Heart left ventricle (tissue), 16 donors: ENCODE results near the gene RALB. TPM values are rescaled to one million over a fixed set of nuclear protein-coding genes. Genes with fewer than 3 reads are reported as not detected.
A peak's percentile ranks its signal among the peaks of the same experiment; 100 is the strongest.

ENCODE experiments used
- ATAC-seq, 4 donors: fragments of 200-7000 bp; cut with Tn5 transposase; one replicate each; pipeline ENCODE4 v1.9.1; 2020 to 2022; ENCODE audit warnings: moderate library complexity in 4 of 4, mild to moderate bottlenecking in 3 of 4, moderate number of reproducible peaks in 1 of 4
- DNase-seq, 5 donors: peaks; one replicate each; pipeline ENCODE4 v3.0.0-alpha.2; 2020
- H3K27ac ChIP-seq, 12 donors: fragments of 200-600 bp; sonication (generic) in 4 of 12; one replicate each; pipeline versions ENCODE4 v1.5.0 to v1.8.0; 2016 to 2022; ENCODE audit warnings: mild to moderate bottlenecking in 2 of 12
- H3K27me3 ChIP-seq, 9 donors: fragments of 200-600 bp; sonication (generic) in 2 of 9; one replicate each; pipeline versions ENCODE4 v1.5.1 to v1.8.0; 2016 to 2022; ENCODE audit warnings: mild to moderate bottlenecking in 3 of 9
- H3K36me3 ChIP-seq, 9 donors: fragments of 200-600 bp; sonication (generic) in 2 of 9; one replicate each; pipeline versions ENCODE4 v1.5.0 to v1.8.0; 2018 to 2022; ENCODE audit warnings: mild to moderate bottlenecking in 2 of 9
- H3K4me1 ChIP-seq, 12 donors: fragments of 200-600 bp; sonication (generic) in 4 of 12; one replicate each; pipeline versions ENCODE4 v1.5.0 to v1.8.0; 2016 to 2022; ENCODE audit warnings: mild to moderate bottlenecking in 3 of 12
- H3K4me3 ChIP-seq, 12 donors: fragments of 200-600 bp; sonication (generic) in 4 of 12; one replicate each; pipeline versions ENCODE4 v1.5.0 to v1.8.0; 2017 to 2022; ENCODE audit warnings: mild to moderate bottlenecking in 9 of 12, moderate library complexity in 4 of 12
- H3K9me3 ChIP-seq, 12 donors: fragments of 200-600 bp; sonication (generic) in 4 of 12; one replicate each; pipeline versions ENCODE4 v1.5.0 to v1.8.0; 2016 to 2022; ENCODE audit warnings: mild to moderate bottlenecking in 1 of 12
- POLR2A ChIP-seq, 2 donors: fragments of 450-650 bp; IDR thresholded peaks; one replicate each; pipeline ENCODE4 v1.6.1; 2017; ENCODE audit warnings: antibody characterized with exemption in 2 of 2, mild to moderate bottlenecking in 2 of 2, moderate library complexity in 2 of 2
- WGBS, 4 donors: extraction: QIAGEN DNeasy Blood & Tissue Kit in 2 of 4; methylation state at CpG; one replicate each; pipeline versions ENCODE4 v1.1.5 to v1.1.7; 2013 to 2018; 5-methylcytosine and 5-hydroxymethylcytosine counted together
- intact Hi-C, 10 donors: fragments of 100-400 bp; cut with DNase I; formaldehyde crosslinking; loops; one replicate each; pipeline versions ENCODE4 v1.11.1 to v1.14.2; 2022
- polyA plus RNA-seq, 2 donors: library from polyadenylated mRNA; stranded (reverse); fragments of 200-250 nt; gene quantifications; one replicate each; pipeline ENCODE4 v1.2.3, GENCODE V29; 2013
- total RNA-seq, 9 donors: library from RNA; depleted of rRNA in 2 of 9; stranded (reverse); fragments of >200 nt in 2 of 9; fragmentation: NEBNext Ultra II Directional in 3 of 9; extraction: Animal tissue kit (Norgen Biotek cat#: 25700) in 3 of 9; gene quantifications; one replicate each; pipeline versions ENCODE4 v1.1.0 to v1.2.4, GENCODE V29; 2016 to 2023
- TF ChIP-seq, protein P1 (sequence below), 12 donors: fragments of 200-600 bp; sonication (generic) in 4 of 12; IDR thresholded peaks; one replicate each; pipeline versions ENCODE4 v1.5.0 to v1.8.0; 2018 to 2022; ENCODE audit warnings: antibody characterized with exemption in 12 of 12, mild to moderate bottlenecking in 5 of 12
- donor health status: ischemic (EF 13 %, LVEDD 7.1; RV severe dilation, severe dysfunction).
- donor health status: healthy with polysubstance abuse.
- donor health status: DM: no; HTN: yes; CAD: no.
- donor health status: DM: no; HTN: no; CAD: no.
- donor health status: ischemic (EF 25% LVEDD 6.9; RV normal size, moderate dysfunction).
- donor health status: ischemic (EF 25% LVEDD 5.7; RV mildly dilated, moderate dysfunction).
- donor health status: healthy.
- donor health status: DM: yes; HTN: yes; CAD: no.
- donor health status: ischemic (EF 35%, LVEDD 5.7; RV mildly dilated, moderate dysfunction).
- donor health status: nonischemic (EF 11% LVEDD 7.7; RV severe dilation, severe dysfunction).
- donor health status: DM: yes; HTN: yes; CAD: no.
- donor health status: PGD.
- donor health status: ischemic (EF 29% LVEDD 5.4; RV normal size, mild dysfunction).
- donor health status: nonischemic (EF 23%, LVEDD 6.1; RV moderate dilation, normal function).

RALB gene
- total and polyA plus RNA-seq, 11 donors, result 30.5 to 111 (median 45.1) TPM

DNA sequence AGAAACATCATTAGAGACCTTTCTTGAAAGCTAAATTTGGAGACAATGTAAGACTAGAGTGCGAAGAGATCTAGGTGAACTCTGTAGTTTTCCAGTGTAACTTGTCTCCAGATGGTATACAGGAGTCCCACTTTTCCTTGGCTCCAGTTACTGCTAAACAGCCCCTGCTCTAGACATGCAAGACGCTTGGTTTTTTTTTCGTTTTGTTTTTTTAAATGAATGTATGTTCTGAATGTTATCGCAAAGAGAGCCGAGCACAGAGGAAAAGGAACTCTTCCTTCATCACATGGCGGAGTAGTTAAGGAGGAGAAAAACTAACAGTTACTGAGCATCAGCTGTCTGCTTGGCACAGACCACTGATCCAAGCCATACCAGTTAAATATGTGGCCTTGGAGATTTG, 2.4 kb downstream of the RALB start:
- intact Hi-C loops, result loop anchor here in 4 of 10 donors (5.0 to 10.0 kb wide), 4 partner anchors 33 to 60 kb away; partner anchors contain the start of gene TMEM185B (in 1 of the 4)
- Histone ChIP-seq H3K4me1 (peaks cover 2 to 65% (median 50%) of the 10 kb centered on the region in 12 donors), H3K27ac (peak overlapping the region in 1 of 12 donors; percentile 10), H3K36me3 (no peaks in the 10 kb centered on the region), H3K4me3 (peak overlapping the region in 7 of 12 donors; percentile 57 to 94 (median 87)), H3K27me3 (no peaks in the 10 kb centered on the region), H3K9me3 (no peaks in the 10 kb centered on the region)
- WGBS, 4 donors, result 52 to 71% (median 62%) methylated on average over 6 of the region's 6 CpGs
- TF ChIP-seq, protein P1, sequence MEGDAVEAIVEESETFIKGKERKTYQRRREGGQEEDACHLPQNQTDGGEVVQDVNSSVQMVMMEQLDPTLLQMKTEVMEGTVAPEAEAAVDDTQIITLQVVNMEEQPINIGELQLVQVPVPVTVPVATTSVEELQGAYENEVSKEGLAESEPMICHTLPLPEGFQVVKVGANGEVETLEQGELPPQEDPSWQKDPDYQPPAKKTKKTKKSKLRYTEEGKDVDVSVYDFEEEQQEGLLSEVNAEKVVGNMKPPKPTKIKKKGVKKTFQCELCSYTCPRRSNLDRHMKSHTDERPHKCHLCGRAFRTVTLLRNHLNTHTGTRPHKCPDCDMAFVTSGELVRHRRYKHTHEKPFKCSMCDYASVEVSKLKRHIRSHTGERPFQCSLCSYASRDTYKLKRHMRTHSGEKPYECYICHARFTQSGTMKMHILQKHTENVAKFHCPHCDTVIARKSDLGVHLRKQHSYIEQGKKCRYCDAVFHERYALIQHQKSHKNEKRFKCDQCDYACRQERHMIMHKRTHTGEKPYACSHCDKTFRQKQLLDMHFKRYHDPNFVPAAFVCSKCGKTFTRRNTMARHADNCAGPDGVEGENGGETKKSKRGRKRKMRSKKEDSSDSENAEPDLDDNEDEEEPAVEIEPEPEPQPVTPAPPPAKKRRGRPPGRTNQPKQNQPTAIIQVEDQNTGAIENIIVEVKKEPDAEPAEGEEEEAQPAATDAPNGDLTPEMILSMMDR (IDR thresholded peaks at IDR 0.05), result no peak
- DNase-seq (no peak), ATAC-seq (no peak)

DNA sequence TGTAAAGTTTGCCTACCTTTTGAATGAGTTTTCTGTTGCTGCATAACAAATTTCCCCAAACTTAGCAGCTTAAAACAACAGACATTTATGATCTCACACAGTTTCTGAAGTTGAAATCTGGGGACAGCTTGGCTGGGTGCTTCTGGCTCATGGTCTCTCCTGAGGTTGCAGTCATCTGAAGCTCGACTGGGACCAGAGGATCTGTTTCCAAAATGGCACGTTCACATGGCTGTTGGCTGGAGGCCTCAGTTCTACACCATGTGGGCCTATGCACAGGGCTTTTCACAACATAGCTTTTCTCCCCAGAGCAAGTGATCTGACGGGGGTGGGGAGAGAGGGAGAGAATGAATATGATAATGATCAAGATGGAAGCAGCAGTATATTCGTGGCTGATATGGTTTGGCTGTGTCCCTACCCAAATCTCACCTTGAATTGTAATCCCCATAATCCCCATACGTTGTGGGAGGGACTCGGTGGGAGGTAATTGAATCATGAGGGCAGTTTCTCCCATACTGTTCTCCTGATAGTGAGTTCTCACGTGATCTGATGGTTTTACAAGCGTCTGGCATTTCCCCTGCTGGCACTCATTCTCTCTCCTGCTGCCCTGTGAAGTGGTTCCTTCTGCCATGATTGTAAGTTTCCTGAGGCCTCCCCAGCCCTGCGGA, 3.5 kb downstream of the RALB start:
- peaks cover 2 to 73% (median 58%) of the 10 kb centered on the region in 12 donors for H3K4me1 ChIP-seq
- no peaks in the 10 kb centered on the region for H3K9me3 ChIP-seq
- no peak for TF ChIP-seq POLR2A (IDR thresholded peaks at IDR 0.05)
- TF ChIP-seq, protein P1 (IDR thresholded peaks at IDR 0.05), result no peak
- WGBS, 4 donors, result 60 to 73% (median 66%) methylated on average over 9 of the region's 9 CpGs
- H3K36me3 ChIP-seq, result no peaks in the 10 kb centered on the region
- no peak overlapping the region for H3K4me3 ChIP-seq
- DNase-seq (no peak), ATAC-seq (no peak)
- H3K27ac ChIP-seq, result peak overlapping the region in 1 of 12 donors; percentile 42
- H3K27me3 ChIP-seq, result no peaks in the 10 kb centered on the region
- intact Hi-C loops, result loop anchor here in 4 of 10 donors (5.0 to 10.0 kb wide), 4 partner anchors 34 to 59 kb away; partner anchors contain the start of gene TMEM185B (in 1 of the 4)

DNA sequence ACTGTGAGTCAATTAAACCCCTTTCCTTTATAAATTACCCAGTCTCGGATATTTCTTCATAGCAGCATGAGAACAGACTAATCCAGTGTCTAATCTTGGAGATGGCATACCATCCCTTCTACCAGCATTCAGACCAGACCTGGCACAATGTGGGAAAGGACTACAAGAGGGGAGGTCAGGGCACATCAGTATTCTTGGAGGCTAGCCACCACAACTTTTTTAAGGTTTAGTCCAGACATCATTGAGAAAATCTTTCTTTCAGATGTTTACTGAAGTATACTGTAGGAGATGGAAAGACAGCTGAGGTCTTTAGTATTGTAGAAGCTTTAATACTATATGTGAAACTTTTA, 4.0 kb downstream of the RALB start:
- intact Hi-C loops, result loop anchor here in 4 of 10 donors (5.0 to 10.0 kb wide), 4 partner anchors 34 to 58 kb away; partner anchors contain the start of gene TMEM185B (in 1 of the 4)

DNA sequence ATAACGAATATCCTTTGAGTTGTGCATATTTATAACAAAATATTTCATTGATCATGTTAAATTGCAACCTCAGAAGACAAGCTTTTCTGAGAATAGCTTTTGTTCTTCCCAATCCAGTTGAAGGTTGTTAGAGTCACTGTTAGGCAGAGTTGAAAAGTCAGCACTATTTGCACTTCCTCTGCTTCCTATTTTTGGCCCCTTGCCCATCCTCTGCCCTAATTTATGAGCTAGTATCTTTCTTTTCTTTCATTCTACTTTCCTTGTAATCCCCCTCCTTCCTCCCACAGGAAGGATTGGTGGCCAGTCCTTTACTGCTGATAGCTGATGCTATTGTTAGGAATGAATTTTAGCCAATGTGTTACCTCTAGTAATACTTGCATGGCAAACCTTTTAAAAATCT, 4.9 kb downstream of the RALB start:
- intact Hi-C loops, result loop anchor here in 4 of 10 donors (5.0 to 10.0 kb wide), 4 partner anchors 35 to 57 kb away; partner anchors contain the start of gene TMEM185B (in 1 of the 4)
- ATAC-seq (no peak), DNase-seq (peak in 1 of 5 donors; percentile 40)
- H3K9me3 ChIP-seq, result no peaks in the 10 kb centered on the region
- TF ChIP-seq, protein P1 (IDR thresholded peaks at IDR 0.05), result no peak
- TF ChIP-seq POLR2A (IDR thresholded peaks at IDR 0.05), result no peak
- H3K4me3 ChIP-seq, result no peak overlapping the region
- WGBS, 4 donors, result 38 to 59% (median 50%) methylated on average over 1 of the region's 1 CpG
- peaks cover 2 to 73% (median 55%) of the 10 kb centered on the region in 12 donors for H3K4me1 ChIP-seq
- no peaks in the 10 kb centered on the region for H3K27me3 ChIP-seq
- no peaks in the 10 kb centered on the region for H3K36me3 ChIP-seq
- H3K27ac ChIP-seq, result peak overlapping the region in 1 of 12 donors; percentile 42

More for the DNA sequence above, 4.0 kb downstream of the RALB start:
- TF ChIP-seq, protein P1 (IDR thresholded peaks at IDR 0.05), result no peak
- no peak for TF ChIP-seq POLR2A (IDR thresholded peaks at IDR 0.05)
- Histone ChIP-seq H3K27ac (peak overlapping the region in 1 of 12 donors; percentile 42), H3K4me3 (peak overlapping the region in 1 of 12 donors; percentile 1), H3K9me3 (no peaks in the 10 kb centered on the region), H3K27me3 (no peaks in the 10 kb centered on the region), H3K36me3 (no peaks in the 10 kb centered on the region), H3K4me1 (peaks cover 2 to 73% (median 60%) of the 10 kb centered on the region in 12 donors)
- 46 to 85% (median 65%) methylated on average over 1 of the region's 1 CpG for WGBS, 4 donors
- ATAC-seq (no peak), DNase-seq (no peak)
